BLaER1 treated with 17β-estradiol and CSF1 and Interleukin-3, amounts not matched to agents 10 nM and 100 nM (cell line): ENCODE measurements around the gene CAMK2G.

Experiments
- H3K27ac ChIP-seq, 11 experiments: shearing (Covaris generic); formaldehyde crosslinking; 2 replicates each; pipeline ENCODE4 v1.8.1; 2022
- H3K27me3 ChIP-seq, 11 experiments: shearing (Covaris generic); formaldehyde crosslinking; 2 replicates each; pipeline ENCODE4 v1.8.1; 2022
- H3K36me3 ChIP-seq, 11 experiments: shearing (Covaris generic); formaldehyde crosslinking; 2 replicates each; pipeline ENCODE4 v1.8.1; 2022
- H3K4me1 ChIP-seq, 10 experiments: shearing (Covaris generic); formaldehyde crosslinking; 2 replicates each; pipeline ENCODE4 v1.8.1; 2022
- H3K4me2 ChIP-seq, 11 experiments: shearing (Covaris generic); formaldehyde crosslinking; 2 replicates each; pipeline ENCODE4 v1.8.1; 2022
- H3K4me3 ChIP-seq, 10 experiments: shearing (Covaris generic); formaldehyde crosslinking; 2 replicates each; pipeline ENCODE4 v1.8.1; 2022
- H3K9ac ChIP-seq, 11 experiments: shearing (Covaris generic); formaldehyde crosslinking; 2 replicates each; pipeline ENCODE4 v1.8.1; 2022
- H3K9me3 ChIP-seq, 11 experiments: shearing (Covaris generic); formaldehyde crosslinking; replicated peaks in 1 of 11; 2 replicates each; pipeline ENCODE4 v1.8.1; 2022
- H4K20me1 ChIP-seq, 11 experiments: shearing (Covaris generic); formaldehyde crosslinking; 2 replicates each; pipeline ENCODE4 v1.8.1; 2022
- Cebpa-rat ChIP-seq, 11 experiments: shearing (Covaris generic); IDR thresholded peaks; 2 replicates each; pipeline ENCODE4 v1.8.1; 2022

The CAMK2G gene

GRCh38 chr10:73889014-73889413, 14.7 kb upstream of the CAMK2G start:
- no peaks in the 10 kb centered on the region for H4K20me1 ChIP-seq
- H3K4me2 ChIP-seq = peak overlapping the region; percentile 28 to 91 (median 66)
- H3K27me3 ChIP-seq = no peaks in the 10 kb centered on the region
- H3K4me3 ChIP-seq = no peak overlapping the region
- H3K27ac ChIP-seq = peak overlapping the region in 10 of 11 experiments; percentile 31 to 74 (median 56); a peak in 19 of 22 replicates
- H3K9me3 ChIP-seq = no peaks in the 10 kb centered on the region
- peak overlapping the region in 9 of 11 experiments; percentile 5 to 39 (median 16); a peak in 8 of 22 replicates for H3K9ac ChIP-seq
- TF ChIP-seq Cebpa-rat (IDR thresholded peaks at IDR 0.05) = no peak
- H3K36me3 ChIP-seq = no peaks in the 10 kb centered on the region
- H3K4me1 ChIP-seq = peaks cover 47 to 65% (median 51%) of the 10 kb centered on the region in 10 experiments

GRCh38 chr10:73888514-73888913, 14.2 kb upstream of the CAMK2G start:
- H3K9me3 ChIP-seq = no peaks in the 10 kb centered on the region
- H3K27ac ChIP-seq = peak overlapping the region in 10 of 11 experiments; percentile 31 to 74 (median 56); a peak in 20 of 22 replicates
- no peak overlapping the region for H3K4me3 ChIP-seq
- peaks cover 46 to 64% (median 50%) of the 10 kb centered on the region in 10 experiments for H3K4me1 ChIP-seq
- no peak for TF ChIP-seq Cebpa-rat (IDR thresholded peaks at IDR 0.05)
- H3K27me3 ChIP-seq = no peaks in the 10 kb centered on the region
- peak overlapping the region; percentile 28 to 91 (median 66) for H3K4me2 ChIP-seq
- H4K20me1 ChIP-seq = no peaks in the 10 kb centered on the region
- H3K36me3 ChIP-seq = no peaks in the 10 kb centered on the region
- peak overlapping the region in 9 of 11 experiments; percentile 5 to 39 (median 16); a peak in 8 of 22 replicates for H3K9ac ChIP-seq

GRCh38 chr10:73887294-73888039, 13.1 kb upstream of the CAMK2G start:
- Histone ChIP-seq H3K27me3 (no peaks in the 10 kb centered on the region), H3K9ac (peak overlapping the region in 8 of 11 experiments; percentile 3 to 33 (median 20); a peak in 8 of 22 replicates), H3K4me3 (no peak overlapping the region), H4K20me1 (no peaks in the 10 kb centered on the region), H3K9me3 (no peaks in the 10 kb centered on the region), H3K4me1 (peaks cover 46 to 58% (median 50%) of the 10 kb centered on the region in 10 experiments), H3K27ac (peak overlapping the region in 9 of 11 experiments; percentile 2 to 74 (median 53); a peak in 13 of 22 replicates), H3K4me2 (peak overlapping the region in 10 of 11 experiments; percentile 16 to 91 (median 50); a peak in 20 of 22 replicates), H3K36me3 (no peaks in the 10 kb centered on the region)
- no peak for TF ChIP-seq Cebpa-rat (IDR thresholded peaks at IDR 0.05)

- no peak for TF ChIP-seq Cebpa-rat (IDR thresholded peaks at IDR 0.05)
- no peak overlapping the region for H3K4me3 ChIP-seq
- peak overlapping the region in 9 of 11 experiments; percentile 10 to 64 (median 36); a peak in 12 of 22 replicates for H3K27ac ChIP-seq
- peaks cover 47 to 56% (median 50%) of the 10 kb centered on the region in 10 experiments for H3K4me1 ChIP-seq
- H4K20me1 ChIP-seq = no peaks in the 10 kb centered on the region
- no peaks in the 10 kb centered on the region for H3K36me3 ChIP-seq
- peak overlapping the region; percentile 10 to 91 (median 47); a peak in 19 of 22 replicates for H3K4me2 ChIP-seq
- peak overlapping the region in 6 of 11 experiments; percentile 3 to 30 (median 25); a peak in 5 of 22 replicates for H3K9ac ChIP-seq
- H3K9me3 ChIP-seq = no peaks in the 10 kb centered on the region
- H3K27me3 ChIP-seq = no peaks in the 10 kb centered on the region
Observed at GRCh38 chr10:73886661-73887293, 12.4 kb upstream of the CAMK2G start.

- Histone ChIP-seq H3K4me3 (no peak overlapping the region), H3K9me3 (no peaks in the 10 kb centered on the region), H3K36me3 (no peaks in the 10 kb centered on the region), H3K4me1 (peaks cover 46 to 54% (median 48%) of the 10 kb centered on the region in 10 experiments), H3K9ac (peak overlapping the region in 2 of 11 experiments; percentile 26 to 30; a peak in 2 of 22 replicates), H3K27me3 (no peaks in the 10 kb centered on the region), H4K20me1 (no peaks in the 10 kb centered on the region), H3K27ac (peak overlapping the region in 4 of 11 experiments; percentile 14 to 53 (median 26); a peak in 2 of 22 replicates), H3K4me2 (peak overlapping the region in 6 of 11 experiments; percentile 39 to 91 (median 80); a peak in 7 of 22 replicates)
- TF ChIP-seq Cebpa-rat (IDR thresholded peaks at IDR 0.05) = no peak
Observed at GRCh38 chr10:73886085-73886529, 11.8 kb upstream of the CAMK2G start.

GRCh38 chr10:73884017-73884416, 9.7 kb upstream of the CAMK2G start:
- peaks cover 36 to 52% (median 42%) of the 10 kb centered on the region in 10 experiments for H3K4me1 ChIP-seq
- H4K20me1 ChIP-seq = no peaks in the 10 kb centered on the region; a peak in 1 of 22 replicates
- H3K27ac ChIP-seq = no peak overlapping the region
- no peaks in the 10 kb centered on the region for H3K27me3 ChIP-seq
- no peaks in the 10 kb centered on the region for H3K36me3 ChIP-seq
- no peaks in the 10 kb centered on the region for H3K9me3 ChIP-seq
- no peak overlapping the region for H3K4me3 ChIP-seq
- H3K9ac ChIP-seq = no peak overlapping the region
- no peak overlapping the region for H3K4me2 ChIP-seq
- TF ChIP-seq Cebpa-rat (IDR thresholded peaks at IDR 0.05) = no peak

GRCh38 chr10:73881221-73881919, 7.0 kb upstream of the CAMK2G start:
- no peak overlapping the region for H3K4me3 ChIP-seq
- no peak for TF ChIP-seq Cebpa-rat (IDR thresholded peaks at IDR 0.05)

GRCh38 chr10:73879296-73880173, 5.2 kb upstream of the CAMK2G start:
- no peak for TF ChIP-seq Cebpa-rat (IDR thresholded peaks at IDR 0.05)
- H4K20me1 ChIP-seq = no peaks in the 10 kb centered on the region; a peak in 1 of 22 replicates
- H3K4me3 ChIP-seq = no peak overlapping the region
- H3K27me3 ChIP-seq = no peaks in the 10 kb centered on the region
- H3K9me3 ChIP-seq = no peaks in the 10 kb centered on the region
- H3K27ac ChIP-seq = no peak overlapping the region
- H3K4me2 ChIP-seq = peak overlapping the region; percentile 18 to 55 (median 27); a peak in 18 of 22 replicates
- peak overlapping the region in 3 of 11 experiments; percentile 6 to 25 (median 25); a peak in 2 of 22 replicates for H3K9ac ChIP-seq
- H3K4me1 ChIP-seq = peaks cover 14 to 43% (median 32%) of the 10 kb centered on the region in 10 experiments; a peak in 18 of 20 replicates
- H3K36me3 ChIP-seq = no peaks in the 10 kb centered on the region

More at GRCh38 chr10:73881221-73881919, 7.0 kb upstream of the CAMK2G start:
- H3K27ac ChIP-seq = no peak overlapping the region
- no peaks in the 10 kb centered on the region for H3K36me3 ChIP-seq
- H3K4me1 ChIP-seq = peaks cover 10 to 29% (median 19%) of the 10 kb centered on the region in 10 experiments
- H4K20me1 ChIP-seq = no peaks in the 10 kb centered on the region; a peak in 1 of 22 replicates
- H3K9me3 ChIP-seq = no peaks in the 10 kb centered on the region
- no peaks in the 10 kb centered on the region for H3K27me3 ChIP-seq
- no peak overlapping the region for H3K4me2 ChIP-seq
- H3K9ac ChIP-seq = no peak overlapping the region
